ENCODE measurements around the gene CHCHD10. TPM values are rescaled to one million over a fixed set of nuclear protein-coding genes. Genes with fewer than 3 reads are reported as not detected.

CHCHD10 gene
- total and polyA plus RNA-seq, 10 of the 15 experiments (the other 5 are each of a cell fraction or from before 2014, with no cell fraction given) = 13.2 to 241 (median 128) TPM

DNA sequence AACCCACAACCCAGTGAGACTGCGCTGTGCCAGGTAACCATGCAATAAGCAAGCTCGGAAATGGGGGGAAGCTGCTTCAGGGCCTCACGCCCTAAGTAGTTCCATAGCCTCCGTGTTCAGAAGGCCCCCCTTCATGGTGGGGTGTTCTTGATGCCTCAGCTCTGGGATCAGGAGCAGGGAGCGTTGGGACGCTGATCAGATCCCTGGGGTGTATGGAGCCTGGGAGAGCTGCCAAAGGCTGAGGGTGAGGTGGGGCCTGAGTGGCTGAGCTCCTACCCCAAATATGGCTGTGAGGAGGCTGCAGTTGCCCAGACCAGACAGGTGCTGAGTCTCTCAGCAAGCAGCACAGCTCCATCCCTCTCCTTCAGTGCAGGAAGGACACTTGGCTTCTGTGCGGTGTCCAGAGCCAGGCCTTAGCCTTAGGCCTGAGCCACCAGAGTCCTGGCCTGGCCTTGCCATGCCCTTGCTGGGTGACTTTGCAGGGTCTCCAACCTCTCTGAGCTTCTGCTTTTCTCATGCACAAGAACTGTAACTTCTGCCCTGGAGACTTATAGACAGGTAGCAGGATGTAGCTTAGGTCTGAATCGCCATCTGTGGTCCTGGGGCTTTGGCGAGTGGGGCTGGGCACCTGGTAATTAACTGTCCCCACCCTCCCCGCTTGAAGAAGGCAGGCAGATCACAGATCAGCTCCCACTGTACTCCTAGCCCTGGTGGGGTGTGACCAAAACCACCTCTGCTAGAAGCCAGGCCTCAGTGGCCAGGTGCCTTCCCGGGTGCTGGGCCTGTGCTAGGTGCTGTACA lies 10.2 kb upstream of the CHCHD10 start:
- Histone ChIP-seq H3K4me3 (no peak overlapping the region), H3K27ac (ENCODE audit: control insufficient read depth, insufficient read depth) (no peak overlapping the region), H3K79me2 (ENCODE audit: control insufficient read depth, insufficient read depth, low read length) (no peaks in the 10 kb centered on the region), H3K27me3 (replicated peaks in 1 of 2; ENCODE audit: control insufficient read depth in 2 of 2, insufficient read depth in 2 of 2, low read length in 1 of 2) (peaks cover 2% of the 10 kb centered on the region in 2 experiments; a peak in 2 of 4 replicates), H3K9ac (ENCODE audit: control insufficient read depth, insufficient read depth, low read length) (no peak overlapping the region), H3K4me1 (ENCODE audit: control insufficient read depth, insufficient read depth, low read length) (no peaks in the 10 kb centered on the region), H2AFZ (ENCODE audit: control insufficient read depth, low read depth, low read length) (no peak overlapping the region), H3K9me3 (replicated peaks; ENCODE audit: control insufficient read depth, insufficient read depth, low read length) (no peaks in the 10 kb centered on the region), H3K36me3 (ENCODE audit: control insufficient read depth in 2 of 2, insufficient read depth in 2 of 2, low read length in 1 of 2) (no peaks in the 10 kb centered on the region), H3K4me2 (ENCODE audit: control insufficient read depth, insufficient read depth) (no peak overlapping the region), H4K20me1 (ENCODE audit: control insufficient read depth, insufficient read depth) (no peaks in the 10 kb centered on the region)
- DNase-seq (ENCODE audit: low read depth, low spot score) (no peak), FAIRE-seq (no peak), ATAC-seq (no peak)
- in situ Hi-C loops (cut with MboI) = no loop called here
- WGBS (ENCODE audit: insufficient coverage, insufficient replicate concordance, low lambda C conversion rate, missing lambda C conversion rate) = 72% methylated on average over 11 of the region's 11 CpGs
- POLR2A ChIA-PET = interaction anchor here (1.0 kb wide), 1 partner anchor 25 kb away, joined by 3 read pairs; no protein-coding TSS in a partner anchor
- RAD21 ChIA-PET (ENCODE audit: unreplicated experiment) = interaction anchor here (1.1 to 1.3 kb wide), 2 partner anchors 68 to 72 kb away, joined by 5 to 6 read pairs; no protein-coding TSS in a partner anchor
- CTCF ChIA-PET = interaction anchor here (1.0 to 1.7 kb wide), 3 partner anchors 12 to 116 kb away, joined by 3 read pairs; partner anchors contain the start of gene MIF
- SMC1A ChIA-PET (ENCODE audit: uncharacterized antibody, unreplicated experiment) = interaction anchor here (0.7 to 1.2 kb wide), 2 partner anchors 10 to 46 kb away, joined by 4 read pairs; no protein-coding TSS in a partner anchor
- intact Hi-C loops (cut with micrococcal nuclease; ENCODE audit: unreplicated experiment) = no loop called here
- BruUV-seq (replicated peaks) = no TSS peak
- TF ChIP-seq ESRRA (IDR thresholded peaks at IDR 0.05; ENCODE audit: low read length) = no peak
- no peak for TF ChIP-seq ZNF274 (IDR thresholded peaks at IDR 0.05; ENCODE audit: insufficient read depth, insufficient read length)
- no peak for TF ChIP-seq NR2C1 (IDR thresholded peaks at IDR 0.05)
- TF ChIP-seq, protein P1, sequence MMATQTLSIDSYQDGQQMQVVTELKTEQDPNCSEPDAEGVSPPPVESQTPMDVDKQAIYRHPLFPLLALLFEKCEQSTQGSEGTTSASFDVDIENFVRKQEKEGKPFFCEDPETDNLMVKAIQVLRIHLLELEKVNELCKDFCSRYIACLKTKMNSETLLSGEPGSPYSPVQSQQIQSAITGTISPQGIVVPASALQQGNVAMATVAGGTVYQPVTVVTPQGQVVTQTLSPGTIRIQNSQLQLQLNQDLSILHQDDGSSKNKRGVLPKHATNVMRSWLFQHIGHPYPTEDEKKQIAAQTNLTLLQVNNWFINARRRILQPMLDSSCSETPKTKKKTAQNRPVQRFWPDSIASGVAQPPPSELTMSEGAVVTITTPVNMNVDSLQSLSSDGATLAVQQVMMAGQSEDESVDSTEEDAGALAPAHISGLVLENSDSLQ (IDR thresholded peaks at IDR 0.05) = no peak
- TF ChIP-seq FOXM1 (IDR thresholded peaks at IDR 0.05; ENCODE audit: low read depth, low read length) = no peak
- TF ChIP-seq, protein P2, sequence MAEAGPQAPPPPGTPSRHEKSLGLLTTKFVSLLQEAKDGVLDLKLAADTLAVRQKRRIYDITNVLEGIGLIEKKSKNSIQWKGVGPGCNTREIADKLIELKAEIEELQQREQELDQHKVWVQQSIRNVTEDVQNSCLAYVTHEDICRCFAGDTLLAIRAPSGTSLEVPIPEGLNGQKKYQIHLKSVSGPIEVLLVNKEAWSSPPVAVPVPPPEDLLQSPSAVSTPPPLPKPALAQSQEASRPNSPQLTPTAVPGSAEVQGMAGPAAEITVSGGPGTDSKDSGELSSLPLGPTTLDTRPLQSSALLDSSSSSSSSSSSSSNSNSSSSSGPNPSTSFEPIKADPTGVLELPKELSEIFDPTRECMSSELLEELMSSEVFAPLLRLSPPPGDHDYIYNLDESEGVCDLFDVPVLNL (IDR thresholded peaks at IDR 0.05; ENCODE audit: low read depth, low read length) = no peak
- no peak for TF ChIP-seq YBX1 (IDR thresholded peaks at IDR 0.05)
- TF ChIP-seq BRCA1 (IDR thresholded peaks at IDR 0.05; ENCODE audit: low read depth, low read length) = no peak
- TF ChIP-seq BACH1 (IDR thresholded peaks at IDR 0.05; ENCODE audit: borderline replicate concordance) = no peak
- TF ChIP-seq, protein P3, sequence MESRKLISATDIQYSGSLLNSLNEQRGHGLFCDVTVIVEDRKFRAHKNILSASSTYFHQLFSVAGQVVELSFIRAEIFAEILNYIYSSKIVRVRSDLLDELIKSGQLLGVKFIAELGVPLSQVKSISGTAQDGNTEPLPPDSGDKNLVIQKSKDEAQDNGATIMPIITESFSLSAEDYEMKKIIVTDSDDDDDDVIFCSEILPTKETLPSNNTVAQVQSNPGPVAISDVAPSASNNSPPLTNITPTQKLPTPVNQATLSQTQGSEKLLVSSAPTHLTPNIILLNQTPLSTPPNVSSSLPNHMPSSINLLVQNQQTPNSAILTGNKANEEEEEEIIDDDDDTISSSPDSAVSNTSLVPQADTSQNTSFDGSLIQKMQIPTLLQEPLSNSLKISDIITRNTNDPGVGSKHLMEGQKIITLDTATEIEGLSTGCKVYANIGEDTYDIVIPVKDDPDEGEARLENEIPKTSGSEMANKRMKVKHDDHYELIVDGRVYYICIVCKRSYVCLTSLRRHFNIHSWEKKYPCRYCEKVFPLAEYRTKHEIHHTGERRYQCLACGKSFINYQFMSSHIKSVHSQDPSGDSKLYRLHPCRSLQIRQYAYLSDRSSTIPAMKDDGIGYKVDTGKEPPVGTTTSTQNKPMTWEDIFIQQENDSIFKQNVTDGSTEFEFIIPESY (IDR thresholded peaks at IDR 0.05) = no peak
- TF ChIP-seq, protein P4, sequence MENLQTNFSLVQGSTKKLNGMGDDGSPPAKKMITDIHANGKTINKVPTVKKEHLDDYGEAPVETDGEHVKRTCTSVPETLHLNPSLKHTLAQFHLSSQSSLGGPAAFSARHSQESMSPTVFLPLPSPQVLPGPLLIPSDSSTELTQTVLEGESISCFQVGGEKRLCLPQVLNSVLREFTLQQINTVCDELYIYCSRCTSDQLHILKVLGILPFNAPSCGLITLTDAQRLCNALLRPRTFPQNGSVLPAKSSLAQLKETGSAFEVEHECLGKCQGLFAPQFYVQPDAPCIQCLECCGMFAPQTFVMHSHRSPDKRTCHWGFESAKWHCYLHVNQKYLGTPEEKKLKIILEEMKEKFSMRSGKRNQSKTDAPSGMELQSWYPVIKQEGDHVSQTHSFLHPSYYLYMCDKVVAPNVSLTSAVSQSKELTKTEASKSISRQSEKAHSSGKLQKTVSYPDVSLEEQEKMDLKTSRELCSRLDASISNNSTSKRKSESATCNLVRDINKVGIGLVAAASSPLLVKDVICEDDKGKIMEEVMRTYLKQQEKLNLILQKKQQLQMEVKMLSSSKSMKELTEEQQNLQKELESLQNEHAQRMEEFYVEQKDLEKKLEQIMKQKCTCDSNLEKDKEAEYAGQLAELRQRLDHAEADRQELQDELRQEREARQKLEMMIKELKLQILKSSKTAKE (IDR thresholded peaks at IDR 0.05; ENCODE audit: low read depth, poor library complexity, severe bottlenecking) = no peak
- TF ChIP-seq CBFB (IDR thresholded peaks at IDR 0.05; ENCODE audit: low read depth) = no peak
- TF ChIP-seq, protein P5, sequence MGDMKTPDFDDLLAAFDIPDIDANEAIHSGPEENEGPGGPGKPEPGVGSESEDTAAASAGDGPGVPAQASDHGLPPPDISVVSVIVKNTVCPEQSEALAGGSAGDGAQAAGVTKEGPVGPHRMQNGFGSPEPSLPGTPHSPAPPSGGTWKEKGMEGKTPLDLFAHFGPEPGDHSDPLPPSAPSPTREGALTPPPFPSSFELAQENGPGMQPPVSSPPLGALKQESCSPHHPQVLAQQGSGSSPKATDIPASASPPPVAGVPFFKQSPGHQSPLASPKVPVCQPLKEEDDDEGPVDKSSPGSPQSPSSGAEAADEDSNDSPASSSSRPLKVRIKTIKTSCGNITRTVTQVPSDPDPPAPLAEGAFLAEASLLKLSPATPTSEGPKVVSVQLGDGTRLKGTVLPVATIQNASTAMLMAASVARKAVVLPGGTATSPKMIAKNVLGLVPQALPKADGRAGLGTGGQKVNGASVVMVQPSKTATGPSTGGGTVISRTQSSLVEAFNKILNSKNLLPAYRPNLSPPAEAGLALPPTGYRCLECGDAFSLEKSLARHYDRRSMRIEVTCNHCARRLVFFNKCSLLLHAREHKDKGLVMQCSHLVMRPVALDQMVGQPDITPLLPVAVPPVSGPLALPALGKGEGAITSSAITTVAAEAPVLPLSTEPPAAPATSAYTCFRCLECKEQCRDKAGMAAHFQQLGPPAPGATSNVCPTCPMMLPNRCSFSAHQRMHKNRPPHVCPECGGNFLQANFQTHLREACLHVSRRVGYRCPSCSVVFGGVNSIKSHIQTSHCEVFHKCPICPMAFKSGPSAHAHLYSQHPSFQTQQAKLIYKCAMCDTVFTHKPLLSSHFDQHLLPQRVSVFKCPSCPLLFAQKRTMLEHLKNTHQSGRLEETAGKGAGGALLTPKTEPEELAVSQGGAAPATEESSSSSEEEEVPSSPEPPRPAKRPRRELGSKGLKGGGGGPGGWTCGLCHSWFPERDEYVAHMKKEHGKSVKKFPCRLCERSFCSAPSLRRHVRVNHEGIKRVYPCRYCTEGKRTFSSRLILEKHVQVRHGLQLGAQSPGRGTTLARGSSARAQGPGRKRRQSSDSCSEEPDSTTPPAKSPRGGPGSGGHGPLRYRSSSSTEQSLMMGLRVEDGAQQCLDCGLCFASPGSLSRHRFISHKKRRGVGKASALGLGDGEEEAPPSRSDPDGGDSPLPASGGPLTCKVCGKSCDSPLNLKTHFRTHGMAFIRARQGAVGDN (IDR thresholded peaks at IDR 0.05) = no peak

Data from GM12878 (cell line).